Upper lobe of left lung (tissue), 6 donors: ENCODE measurements around the gene DDR2. TPM values are rescaled to one million over a fixed set of nuclear protein-coding genes. Genes with fewer than 3 reads are reported as not detected.
"Not testable (repeated sequence)": the region's sequence is repeated elsewhere in the genome, so short reads cannot be mapped to it uniquely, and the experiment has no call there.

Source experiments
- ATAC-seq, 2 donors: fragments of 200-7000 bp; cut with Tn5 transposase; one replicate each; pipeline ENCODE4 v1.9.1; 2022; ENCODE audit warnings: mild to moderate bottlenecking in 2 of 2, moderate library complexity in 2 of 2; ENCODE audit not compliant: low FRiP score in 2 of 2
- DNase-seq, 2 donors: peaks; one replicate each; pipeline ENCODE4 v3.0.0-alpha.2; 2019 to 2020
- H3K27ac ChIP-seq, 4 donors: fragments of 200-600 bp; sonication (generic); one replicate each; pipeline ENCODE4 v1.5.1; 2016 to 2019
- H3K27me3 ChIP-seq, 4 donors: fragments of 200-600 bp; sonication (generic); one replicate each; pipeline ENCODE4 v1.5.1; 2017 to 2019
- H3K36me3 ChIP-seq, 4 donors: fragments of 200-600 bp; sonication (generic); one replicate each; pipeline ENCODE4 v1.5.1; 2016 to 2019
- H3K4me1 ChIP-seq, 4 donors: fragments of 200-600 bp; sonication (generic); one replicate each; pipeline ENCODE4 v1.5.1; 2018 to 2019
- H3K4me3 ChIP-seq, 4 donors: fragments of 200-600 bp; sonication (generic); one replicate each; pipeline ENCODE4 v1.5.1; 2017 to 2019; ENCODE audit warnings: mild to moderate bottlenecking in 2 of 4, moderate library complexity in 1 of 4
- H3K9me3 ChIP-seq, 4 donors: fragments of 200-600 bp; sonication (generic); one replicate each; pipeline ENCODE4 v1.5.1; 2018 to 2019
- EP300 ChIP-seq, 4 donors: sonication (generic); formaldehyde crosslinking; IDR thresholded peaks; one replicate each; pipeline ENCODE4 v1.5.1; 2017; ENCODE audit warnings: antibody characterized with exemption in 4 of 4, control low read depth in 2 of 4
- POLR2A ChIP-seq, 4 donors: fragments of 450-650 bp; IDR thresholded peaks; one replicate each; pipeline ENCODE4 v1.5.1; 2016 to 2017; ENCODE audit warnings: antibody characterized with exemption in 4 of 4, mild to moderate bottlenecking in 2 of 4
- POLR2AphosphoS5 ChIP-seq, 2 donors: sonication (generic); formaldehyde crosslinking; IDR thresholded peaks; one replicate each; pipeline ENCODE4 v1.5.1; 2017; ENCODE audit warnings: antibody characterized with exemption in 2 of 2
- WGBS, 2 donors: methylation state at CpG; one replicate each; pipeline ENCODE4 v1.1.5; 2017 to 2018; 5-methylcytosine and 5-hydroxymethylcytosine counted together
- total RNA-seq, 6 donors: library from RNA; depleted of rRNA in 4 of 6; stranded (reverse); fragments of >200 nt in 4 of 6; gene quantifications; one replicate each; pipeline versions ENCODE4 v1.1.0 to v1.2.1, GENCODE V29; 2016 to 2021
- TF ChIP-seq, protein P1 (sequence below), 6 experiments: fragments of 450-650 bp in 4 of 6; fragments of 200-600 bp in 2 of 6; sonication (generic) in 2 of 6; IDR thresholded peaks; one replicate each; pipeline ENCODE4 v1.5.1; 2016 to 2019; ENCODE audit warnings: antibody characterized with exemption in 6 of 6
- donor health status: DM: no; HTN: no; CAD: no; lungs with moderate emphysema.
- donor health status: DM: no; HTN: yes; CAD: no; lungs with severe emphysema.

DDR2 gene
- total RNA-seq, 6 donors from 2014 or later = 10.5 to 53.3 (median 23.0) TPM

GRCh38 chr1:162774007-162774406, 141.7 kb downstream of the DDR2 start:
- Histone ChIP-seq H3K27ac (no peak overlapping the region), H3K4me1 (no peaks in the 10 kb centered on the region), H3K36me3 (peaks cover 0 to 7% (median 0%) of the 10 kb centered on the region in 4 donors), H3K9me3 (no peaks in the 10 kb centered on the region), H3K4me3 (no peak overlapping the region), H3K27me3 (no peaks in the 10 kb centered on the region)
- TF ChIP-seq POLR2A (IDR thresholded peaks at IDR 0.05) (no peak), POLR2AphosphoS5 (IDR thresholded peaks at IDR 0.05) (no peak), EP300 (IDR thresholded peaks at IDR 0.05) (no peak)
- TF ChIP-seq, protein P1, sequence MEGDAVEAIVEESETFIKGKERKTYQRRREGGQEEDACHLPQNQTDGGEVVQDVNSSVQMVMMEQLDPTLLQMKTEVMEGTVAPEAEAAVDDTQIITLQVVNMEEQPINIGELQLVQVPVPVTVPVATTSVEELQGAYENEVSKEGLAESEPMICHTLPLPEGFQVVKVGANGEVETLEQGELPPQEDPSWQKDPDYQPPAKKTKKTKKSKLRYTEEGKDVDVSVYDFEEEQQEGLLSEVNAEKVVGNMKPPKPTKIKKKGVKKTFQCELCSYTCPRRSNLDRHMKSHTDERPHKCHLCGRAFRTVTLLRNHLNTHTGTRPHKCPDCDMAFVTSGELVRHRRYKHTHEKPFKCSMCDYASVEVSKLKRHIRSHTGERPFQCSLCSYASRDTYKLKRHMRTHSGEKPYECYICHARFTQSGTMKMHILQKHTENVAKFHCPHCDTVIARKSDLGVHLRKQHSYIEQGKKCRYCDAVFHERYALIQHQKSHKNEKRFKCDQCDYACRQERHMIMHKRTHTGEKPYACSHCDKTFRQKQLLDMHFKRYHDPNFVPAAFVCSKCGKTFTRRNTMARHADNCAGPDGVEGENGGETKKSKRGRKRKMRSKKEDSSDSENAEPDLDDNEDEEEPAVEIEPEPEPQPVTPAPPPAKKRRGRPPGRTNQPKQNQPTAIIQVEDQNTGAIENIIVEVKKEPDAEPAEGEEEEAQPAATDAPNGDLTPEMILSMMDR (IDR thresholded peaks at IDR 0.05) = no peak
- no peak for DNase-seq
- ATAC-seq = no peak

DNA sequence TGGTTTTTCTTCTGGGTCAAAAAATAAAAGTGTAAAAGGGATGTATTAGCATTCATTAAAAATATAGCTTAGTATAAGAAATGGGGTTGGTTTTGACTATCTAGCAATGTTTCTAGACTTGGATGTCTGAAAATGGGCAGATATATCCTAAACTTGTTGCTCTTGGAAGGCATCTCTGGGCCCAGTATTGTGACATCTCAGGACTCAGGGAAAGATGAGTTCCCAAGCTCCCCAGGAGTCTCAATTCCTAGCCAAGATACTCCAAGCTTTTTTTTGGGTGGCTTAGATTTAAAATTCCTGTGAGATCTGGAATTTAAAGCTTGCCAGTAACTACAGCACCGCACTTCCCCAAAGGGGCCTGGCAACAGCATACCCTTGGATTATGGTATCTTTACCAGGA, 146.8 kb downstream of the DDR2 start:
- Histone ChIP-seq H3K4me1 (no peaks in the 10 kb centered on the region), H3K4me3 (no peak overlapping the region), H3K36me3 (peaks cover 0 to 5% (median 0%) of the 10 kb centered on the region in 4 donors), H3K27me3 (no peaks in the 10 kb centered on the region), H3K27ac (no peak overlapping the region), H3K9me3 (no peaks in the 10 kb centered on the region)
- no peak for DNase-seq
- ATAC-seq = no peak
- WGBS, 2 donors = 100% methylated on average over 1 of the region's 1 CpG
- no peak for TF ChIP-seq POLR2AphosphoS5 (IDR thresholded peaks at IDR 0.05)
- TF ChIP-seq EP300 (IDR thresholded peaks at IDR 0.05) = no peak
- no peak for TF ChIP-seq POLR2A (IDR thresholded peaks at IDR 0.05)
- TF ChIP-seq, protein P1 (IDR thresholded peaks at IDR 0.05) = no peak

- Histone ChIP-seq H3K4me3 (no peak overlapping the region), H3K36me3 (peaks cover 0 to 5% (median 0%) of the 10 kb centered on the region in 4 donors), H3K27ac (no peak overlapping the region), H3K27me3 (no peaks in the 10 kb centered on the region), H3K4me1 (no peaks in the 10 kb centered on the region), H3K9me3 (no peaks in the 10 kb centered on the region)
- TF ChIP-seq, protein P1 (IDR thresholded peaks at IDR 0.05) = no peak
- TF ChIP-seq EP300 (IDR thresholded peaks at IDR 0.05) (no peak), POLR2A (IDR thresholded peaks at IDR 0.05) (no peak), POLR2AphosphoS5 (IDR thresholded peaks at IDR 0.05) (no peak)
- ATAC-seq (no peak), DNase-seq (no peak)
These were observed 150.4 kb downstream of the DDR2 start for GRCh38 chr1:162782671-162783070.

GRCh38 chr1:162784926-162785325, 152.7 kb downstream of the DDR2 start:
- WGBS, 2 donors = 83 to 100% methylated on average over 1 of the region's 1 CpG
- H3K27ac ChIP-seq, H3K4me3 ChIP-seq, H3K27me3 ChIP-seq, H3K36me3 ChIP-seq, DNase-seq, ATAC-seq, H3K4me1 ChIP-seq, H3K9me3 ChIP-seq: not testable (repeated sequence)

GRCh38 chr1:162788783-162789182, 156.5 kb downstream of the DDR2 start:
- H3K9me3 ChIP-seq, H3K4me3 ChIP-seq, ATAC-seq, H3K27ac ChIP-seq, H3K4me1 ChIP-seq, H3K36me3 ChIP-seq, H3K27me3 ChIP-seq, DNase-seq: not testable (repeated sequence)
- 92 to 100% methylated on average over 1 of the region's 1 CpG for WGBS, 2 donors

GRCh38 chr1:162790303-162790984, 158.2 kb downstream of the DDR2 start, which contains the start of gene HSD17B7:
HSD17B7 (plus strand) TSS chr1:162790702; CDS start chr1:162790801, 99 bp downstream.
- not testable (repeated sequence) for H3K4me1 ChIP-seq, H3K36me3 ChIP-seq, H3K9me3 ChIP-seq, H3K27me3 ChIP-seq
- peak within 1 kb of the TSS; percentile 78 to 86 (median 82) for H3K27ac ChIP-seq
- DNase-seq (peak; percentile 92), ATAC-seq (peak; percentile 99 to 100)
- WGBS, 2 donors = 6 to 10% methylated on average over 3 to 11 of the region's 49 CpGs
- H3K4me3 ChIP-seq = peak within 1 kb of the TSS in 3 of 4 donors; percentile 43 to 51 (median 51)
- TF ChIP-seq POLR2AphosphoS5 (IDR thresholded peaks at IDR 0.05) (peak in 1 of 2 donors; percentile 67), POLR2A (IDR thresholded peaks at IDR 0.05) (peak in 3 of 4 donors; percentile 31 to 59 (median 32))
- TF ChIP-seq, protein P1 (IDR thresholded peaks at IDR 0.05) = peak in 4 of 6 experiments; percentile 11 to 37 (median 20)

DNA sequence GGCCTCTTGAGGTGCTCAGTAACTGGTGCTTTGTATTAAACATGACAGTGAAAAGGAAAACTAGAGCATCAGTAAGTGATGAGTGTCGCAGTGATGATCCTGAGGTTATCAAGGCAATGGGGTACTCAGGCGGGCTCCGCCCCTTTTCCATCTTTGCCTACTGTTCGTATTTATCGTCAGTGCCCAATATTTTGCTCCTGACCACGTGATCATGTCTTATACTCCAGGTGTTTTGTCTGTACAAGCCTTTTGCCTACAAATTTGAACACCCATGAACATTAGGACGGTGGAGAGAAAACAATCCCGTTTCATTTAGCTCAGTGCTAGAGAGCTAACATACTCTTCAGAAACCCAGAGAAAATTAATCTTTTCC, 158.7 kb downstream of the DDR2 start:
- H3K27ac ChIP-seq = peak overlapping the region; percentile 57 to 86 (median 78)
- ATAC-seq = peak in 1 of 2 donors; percentile 59

DNA sequence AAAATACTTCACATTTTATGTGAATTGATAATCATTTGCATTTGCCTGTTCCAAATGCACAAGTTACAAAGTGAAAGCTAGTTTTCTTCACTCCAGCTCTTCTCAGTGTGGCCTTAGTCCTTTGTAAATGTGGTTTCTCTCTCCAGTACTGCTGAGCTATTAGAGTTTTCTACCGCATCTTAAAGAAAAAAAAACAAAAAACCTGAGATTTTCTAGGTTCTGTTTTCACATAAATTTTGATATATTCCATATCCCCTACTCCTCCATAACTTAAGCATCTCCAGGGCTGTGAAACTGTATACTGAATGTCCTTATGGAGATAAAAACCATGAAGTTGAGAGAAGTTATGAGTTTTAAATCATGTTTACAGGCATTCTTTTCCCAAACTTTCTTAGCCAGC, 162.0 kb downstream of the DDR2 start:
- H3K9me3 ChIP-seq, DNase-seq, ATAC-seq, H3K27ac ChIP-seq, H3K36me3 ChIP-seq, H3K27me3 ChIP-seq, H3K4me3 ChIP-seq, H3K4me1 ChIP-seq: not testable (repeated sequence)
- 96% methylated on average over 1 of the region's 1 CpG for WGBS, 2 donors

More for the DNA sequence above, 158.7 kb downstream of the DDR2 start:
- DNase-seq = peak in 1 of 2 donors; percentile 42
- not testable (repeated sequence) for H3K27me3 ChIP-seq, H3K4me1 ChIP-seq, H3K36me3 ChIP-seq, H3K9me3 ChIP-seq
- peak overlapping the region in 3 of 4 donors; percentile 43 to 51 (median 51) for H3K4me3 ChIP-seq
- WGBS, 2 donors = 0% methylated on average over 6 to 7 of the region's 8 CpGs
